ENCODE results near the gene DEFB132.
A peak's percentile ranks its signal among the peaks of the same experiment; 100 is the strongest.
"Not testable (repeated sequence)": the region's sequence is repeated elsewhere in the genome, so short reads cannot be mapped to it uniquely, and the experiment has no call there.

The DEFB132 gene, protein sequence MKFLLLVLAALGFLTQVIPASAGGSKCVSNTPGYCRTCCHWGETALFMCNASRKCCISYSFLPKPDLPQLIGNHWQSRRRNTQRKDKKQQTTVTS

GRCh38 chr20:257419-257818 lies at the start of gene DEFB132:
DEFB132 (plus strand) TSS chr20:257724; CDS start chr20:257779, 55 bp downstream.
- no peak for DNase-seq

GRCh38 chr20:208942-209566 lies 48.5 kb upstream of the DEFB132 start:
- DNase-seq: peak; percentile 46

DNA sequence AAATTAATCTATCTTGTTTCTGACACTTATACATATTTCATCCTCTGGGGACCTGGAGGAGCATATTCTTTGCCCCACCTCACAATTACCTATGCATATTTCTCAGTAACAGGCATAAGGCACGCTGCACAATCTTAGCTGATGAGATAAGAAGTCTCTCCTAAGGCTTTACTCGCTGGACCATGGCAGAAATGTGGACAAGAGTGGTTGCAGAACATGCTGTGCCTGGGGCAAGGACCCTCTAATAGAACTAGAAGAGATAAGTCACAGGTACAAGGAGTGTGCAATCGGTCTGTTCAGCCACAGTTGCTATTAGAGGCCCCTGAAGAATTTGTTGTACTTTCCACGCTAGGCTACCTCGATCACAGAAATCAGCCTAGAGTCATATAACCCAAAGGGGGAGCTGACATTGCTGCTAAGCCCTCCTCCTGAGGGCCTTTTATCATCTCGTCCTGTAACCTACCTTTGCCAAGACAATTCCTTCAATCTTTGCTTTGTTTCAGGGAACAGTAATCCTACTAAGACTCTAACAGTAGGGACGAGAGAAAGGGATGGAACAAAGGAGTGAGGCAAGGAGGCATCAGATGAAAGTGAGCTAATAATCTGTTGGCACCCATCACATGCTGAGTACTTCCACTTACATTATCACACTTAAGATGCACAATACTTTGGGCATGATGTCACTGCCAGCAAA lies 46.6 kb upstream of the DEFB132 start:
- DNase-seq: no peak

DNA sequence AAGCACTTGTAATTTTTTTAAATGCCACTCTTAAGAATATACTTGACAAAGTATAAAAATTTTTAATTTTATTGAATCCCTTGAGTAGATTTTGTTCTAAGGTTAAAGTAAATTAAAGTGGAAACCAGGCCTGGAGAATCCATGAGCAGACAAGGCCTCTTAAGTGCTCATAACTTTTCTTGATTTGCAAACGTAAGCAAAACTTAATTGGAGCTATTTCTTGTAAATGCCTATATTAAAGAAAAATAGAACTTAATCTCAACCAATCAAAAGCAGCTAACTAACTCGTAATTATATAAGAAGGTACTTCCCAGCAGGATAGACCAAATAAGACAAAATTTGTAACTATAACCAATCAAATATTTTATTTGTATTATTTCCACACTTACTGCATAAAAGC lies 43.1 kb upstream of the DEFB132 start:
- no peak for DNase-seq

GRCh38 chr20:215796-216195 lies 41.7 kb upstream of the DEFB132 start:
- DNase-seq: no peak

GRCh38 chr20:217266-217665 lies 40.3 kb upstream of the DEFB132 start:
- no peak for DNase-seq

GRCh38 chr20:219290-220115 lies 38.0 kb upstream of the DEFB132 start:
- DNase-seq: no peak

DNA sequence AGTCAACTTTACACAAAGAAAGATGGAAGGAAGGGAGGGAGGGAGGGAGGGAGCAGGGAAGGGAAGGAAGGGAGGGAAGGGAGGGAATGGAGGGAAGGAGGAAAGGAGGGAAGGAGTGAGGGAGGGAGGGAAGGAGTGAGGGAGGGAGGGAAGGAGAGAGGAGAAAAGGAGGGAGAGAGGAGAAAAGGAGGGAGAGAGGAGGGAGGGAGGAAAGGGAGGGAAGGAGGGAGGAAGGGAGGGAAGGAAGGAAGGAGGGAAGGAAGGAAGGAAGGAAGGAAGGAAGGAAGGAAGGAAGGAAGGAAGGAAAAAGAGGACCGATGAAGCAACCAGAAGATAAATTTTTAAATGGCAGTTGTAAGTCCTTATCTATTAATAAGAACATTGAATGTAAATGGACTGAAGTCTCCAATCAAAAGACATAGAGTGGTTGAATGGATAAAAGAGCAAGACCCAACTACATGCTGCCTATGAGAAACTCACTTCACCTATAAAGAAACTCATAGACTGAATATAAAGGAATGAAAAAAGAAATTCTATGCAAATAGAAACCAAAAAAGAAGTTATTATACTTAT lies 36.2 kb upstream of the DEFB132 start:
- DNase-seq: no peak

- DNase-seq: not testable (repeated sequence)
These were observed 31.6 kb upstream of the DEFB132 start for GRCh38 chr20:225879-226278.

GRCh38 chr20:226958-227357 lies 30.6 kb upstream of the DEFB132 start, which contains the start of gene DEFB129:
DEFB129 (plus strand) TSS chr20:227258; CDS start chr20:227289, 31 bp downstream.
- no peak for DNase-seq

- no peak for DNase-seq
These were observed 30.0 kb upstream of the DEFB132 start for GRCh38 chr20:227439-228105.

DNA sequence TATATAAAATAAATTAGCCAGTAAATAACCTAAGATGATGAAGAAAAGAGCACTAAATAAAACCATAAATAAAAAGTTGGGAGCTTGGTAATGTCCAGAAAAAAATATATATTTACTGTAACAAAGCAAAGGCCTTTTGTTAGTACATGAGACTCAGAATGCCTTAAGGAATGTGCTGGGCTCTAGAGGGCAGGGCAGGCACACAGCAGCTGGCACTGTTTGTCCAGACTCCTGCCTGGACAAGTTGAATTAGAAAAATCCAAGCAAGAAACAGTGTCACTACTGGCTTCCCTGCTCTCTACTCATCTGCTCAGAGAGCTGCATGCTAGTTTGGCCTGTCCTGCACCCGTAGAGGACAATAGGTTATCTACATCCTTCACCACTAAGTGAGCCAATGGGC lies 21.6 kb upstream of the DEFB132 start:
- no peak for DNase-seq

DNA sequence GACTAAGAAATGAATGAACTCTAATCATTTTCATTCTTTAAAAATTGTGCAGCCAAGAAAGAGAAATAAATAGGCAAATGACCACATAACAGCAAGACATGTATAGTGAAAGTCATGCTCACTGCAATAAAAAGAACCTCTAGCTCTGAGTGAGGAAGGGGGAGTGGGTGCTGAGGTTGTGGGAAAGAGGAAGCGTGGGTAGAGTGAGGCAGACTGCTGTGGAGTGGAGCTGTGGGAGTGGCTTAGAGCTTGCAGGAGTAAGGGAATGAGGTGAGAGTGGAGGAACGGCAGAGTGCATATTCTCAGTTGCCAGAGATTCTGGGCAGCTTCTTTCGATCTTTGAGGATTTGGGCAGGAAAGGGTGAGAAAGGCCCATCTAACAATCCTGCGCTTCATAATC lies 20.0 kb upstream of the DEFB132 start:
- DNase-seq: peak; percentile 7

DNA sequence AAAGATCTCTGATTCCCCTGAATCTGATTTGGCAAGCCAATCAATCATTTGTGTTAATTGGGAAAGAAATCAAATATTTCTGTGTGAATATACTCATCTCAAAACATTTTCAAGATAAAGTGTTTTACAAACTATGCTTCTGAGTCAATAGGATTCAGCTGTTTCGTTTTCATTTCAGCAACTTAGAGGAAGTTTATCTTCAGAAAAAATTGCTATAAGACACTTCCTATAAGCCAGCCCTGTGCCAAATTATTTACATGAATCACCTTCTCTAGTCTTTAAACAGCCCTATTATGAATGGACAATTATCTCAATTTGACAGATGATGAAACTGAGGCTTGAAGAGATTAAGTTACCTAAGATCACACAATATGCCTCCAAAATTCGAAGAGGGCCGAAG lies 19.6 kb upstream of the DEFB132 start:
- no peak for DNase-seq

DNA sequence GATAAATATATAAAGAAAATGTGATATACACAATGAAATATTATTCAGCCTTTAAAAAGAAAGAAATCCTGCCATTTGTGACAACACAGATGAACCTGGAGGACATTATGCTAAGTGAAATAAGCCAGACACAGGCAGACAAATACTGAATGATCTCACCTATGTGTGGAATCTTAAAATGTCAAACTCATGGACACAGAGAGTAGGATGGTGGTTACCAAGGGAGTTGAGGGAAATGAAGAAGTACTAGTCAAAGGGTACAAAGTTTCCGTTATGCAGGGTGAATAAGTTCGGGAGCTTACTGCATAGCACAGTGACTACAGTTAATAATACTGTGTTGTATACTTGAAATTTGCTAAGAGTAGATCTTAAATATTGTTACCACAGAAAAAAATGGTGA lies 14.6 kb upstream of the DEFB132 start:
- no peak for DNase-seq

DNA sequence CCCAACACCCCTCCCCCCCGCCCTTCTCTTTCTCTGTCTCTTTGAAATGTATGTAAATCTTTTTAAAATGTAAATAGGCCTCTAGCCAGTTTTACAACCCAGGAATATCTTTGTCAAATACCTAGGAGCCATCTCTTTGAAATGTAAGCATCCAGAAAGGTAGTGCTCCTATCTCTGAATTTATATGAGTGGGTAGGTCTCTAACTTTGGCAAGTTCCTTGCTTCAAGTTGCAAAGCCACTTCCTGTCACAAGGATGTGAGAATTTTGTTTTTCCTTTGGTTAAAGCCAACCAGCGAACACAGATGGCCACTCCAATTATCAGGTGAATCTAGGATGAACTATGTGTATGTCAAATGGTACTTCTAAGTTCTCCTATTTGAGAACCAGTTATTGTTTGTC lies 6.2 kb upstream of the DEFB132 start:
- DNase-seq: no peak

DNA sequence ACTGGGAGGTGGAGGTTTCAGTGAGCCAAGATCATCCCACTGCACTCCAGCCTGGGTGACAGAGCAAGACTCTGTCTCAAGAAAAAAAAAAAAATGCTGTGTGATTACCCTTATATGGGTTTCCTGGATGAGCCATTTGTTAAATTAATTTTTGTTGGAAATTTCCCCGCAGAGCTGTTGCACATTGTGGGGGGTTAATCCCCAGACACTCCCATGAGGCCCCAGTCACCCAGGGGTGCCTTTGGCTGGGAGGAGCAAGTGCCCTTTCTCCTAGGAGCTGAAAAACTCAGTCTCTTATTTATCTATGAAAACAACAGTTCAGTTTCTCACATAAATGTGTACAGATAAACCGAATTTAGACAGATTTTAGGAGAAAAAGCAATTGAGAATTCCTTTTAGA lies 4.7 kb upstream of the DEFB132 start:
- DNase-seq: no peak

DNA sequence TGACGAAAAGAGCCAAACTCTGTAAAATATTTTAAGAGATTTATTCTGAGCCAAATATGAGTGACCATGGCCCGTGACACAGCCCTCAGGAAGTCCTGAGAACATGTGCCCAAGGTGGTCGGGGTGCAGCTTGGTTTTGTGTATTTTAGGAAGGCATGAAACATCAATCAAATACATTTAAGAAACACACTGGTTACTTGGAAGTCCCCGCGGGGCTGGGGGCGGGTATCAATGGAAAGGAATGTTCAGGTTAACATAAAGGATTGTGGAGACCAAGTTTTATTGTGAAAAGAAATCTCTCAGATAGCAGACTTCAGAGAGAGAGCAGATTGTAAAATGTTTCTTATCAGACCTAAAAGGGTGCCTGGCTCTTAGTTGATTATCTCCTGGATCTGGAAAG lies 4.1 kb upstream of the DEFB132 start:
- not testable (repeated sequence) for DNase-seq

- no peak for DNase-seq
These were observed 840 bp downstream of the DEFB132 start for GRCh38 chr20:258269-258858.

GRCh38 chr20:258963-259362 lies 1.4 kb downstream of the DEFB132 start:
- no peak for DNase-seq

- DNase-seq: no peak
These were observed 2.5 kb downstream of the DEFB132 start for GRCh38 chr20:259981-260380.

DNA sequence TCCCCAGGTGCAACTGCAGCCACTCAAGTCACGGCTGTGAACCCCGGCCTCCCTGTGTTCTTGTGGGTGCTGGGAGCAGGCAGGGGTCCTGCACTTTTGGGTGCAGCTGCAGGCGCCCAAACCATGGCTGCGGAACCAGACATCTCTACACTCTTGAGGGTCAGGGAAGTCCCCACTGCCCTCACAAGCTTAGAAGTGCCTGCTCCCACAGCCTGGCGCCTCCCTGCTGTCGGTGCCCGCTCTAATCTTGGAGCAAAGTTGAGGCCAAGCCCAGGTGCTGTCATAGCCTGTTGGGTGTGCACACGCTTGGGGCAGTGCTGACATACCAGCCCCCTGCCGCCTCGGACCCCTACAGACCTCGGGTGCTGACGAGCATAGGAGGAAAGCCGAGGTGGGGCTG lies 6.2 kb downstream of the DEFB132 start:
- no peak for DNase-seq

Measured in CD4-positive, alpha-beta T cell treated with Interleukin-4 for 4 hours (primary cell).